A673 (cell line): ENCODE data around the gene EVI2A. TPM values are rescaled to one million over a fixed set of nuclear protein-coding genes. Genes with fewer than 3 reads are reported as not detected.

Experiments
- BruUV-seq: library from RNA; stranded (reverse); fragments of 400-500 nt; replicated peaks from 2 replicates; lab custom pipeline; 2021; lab: Mats Ljungman, UMichigan
- CTCF ChIA-PET: fragments of 300-600 bp; sonication (Branson Sonifier 250); formaldehyde crosslinking; loops from one replicate; lab custom pipeline; 2022; ENCODE audit warnings: antibody characterized with exemption; lab: Charles Lee
- POLR2A ChIA-PET: fragments of 300-600 bp; sonication (Branson Sonifier 250); formaldehyde crosslinking; loops from one replicate; lab custom pipeline; 2022; ENCODE audit warnings: antibody characterized with exemption; ENCODE audit not compliant: low non-redundant PET; lab: Charles Lee
- DNase-seq: peaks from one replicate; pipeline ENCODE4 v3.0.0-alpha.2; 2015; ENCODE audit warnings: low spot score
- H3K27ac ChIP-seq: fragments of 200-600 bp; sonication (generic); 2 replicates; pipeline ENCODE4 v1.5.1; 2016; ENCODE audit warnings: mixed run types, low read depth, mild to moderate bottlenecking, mixed read lengths, antibody characterized with exemption, low read length; ENCODE audit not compliant: poor library complexity, severe bottlenecking
- H3K27me3 ChIP-seq: fragments of 200-600 bp; sonication (generic); replicated peaks from 2 replicates; pipeline ENCODE4 v1.6.1; 2017; ENCODE audit warnings: mixed run types, low read depth, mild to moderate bottlenecking, mixed read lengths, antibody characterized with exemption, low read length; ENCODE audit not compliant: insufficient read depth, poor library complexity
- H3K36me3 ChIP-seq: fragments of 200-600 bp; sonication (generic); 2 replicates; pipeline ENCODE4 v1.6.1; 2016; ENCODE audit warnings: mixed run types, mild to moderate bottlenecking, mixed read lengths, antibody characterized with exemption, low read length; ENCODE audit not compliant: insufficient read depth, poor library complexity, severe bottlenecking
- H3K4me1 ChIP-seq: fragments of 200-600 bp; sonication (generic); 2 replicates; pipeline ENCODE4 v1.6.1; 2017; ENCODE audit warnings: mixed run types, mild to moderate bottlenecking, mixed read lengths, antibody characterized with exemption, low read length; ENCODE audit not compliant: insufficient read depth, poor library complexity, severe bottlenecking
- H3K4me3 ChIP-seq: fragments of 200-600 bp; sonication (generic); 2 replicates; pipeline ENCODE4 v1.5.1; 2016; ENCODE audit warnings: low read depth, mixed run types, mild to moderate bottlenecking, mixed read lengths, low read length; ENCODE audit not compliant: poor library complexity, severe bottlenecking
- H3K9me3 ChIP-seq: fragments of 200-600 bp; sonication (generic); 2 replicates; pipeline ENCODE4 v1.6.1; 2016; ENCODE audit warnings: mixed run types, low read depth, mild to moderate bottlenecking, mixed read lengths, antibody characterized with exemption, low read length; ENCODE audit not compliant: poor library complexity, severe bottlenecking
- EZH2 ChIP-seq: fragments of 200-600 bp; sonication (generic); IDR thresholded peaks from 2 replicates; pipeline ENCODE4 v1.6.1; 2017; ENCODE audit warnings: borderline replicate concordance, low read depth, mild to moderate bottlenecking, mixed read lengths, antibody characterized with exemption, low read length; ENCODE audit not compliant: poor library complexity, severe bottlenecking
- intact Hi-C: fragments of 100-400 bp; cut with micrococcal nuclease; formaldehyde crosslinking; loops from one replicate; pipeline ENCODE4 v1.10.0; 2022; ENCODE audit not compliant: unreplicated experiment
- total RNA-seq: library from RNA; stranded (reverse); gene quantifications from 2 replicates; pipeline ENCODE4 v1.2.3, GENCODE V29; 2021
- TF ChIP-seq, protein P1 (sequence below): fragments of 300-800, 200-600 bp; sonication (generic); conservative IDR thresholded peaks from 2 replicates; pipeline ENCODE4 v1.5.1; 2017; ENCODE audit warnings: low read depth, mild to moderate bottlenecking, antibody characterized with exemption, low read length, moderate library complexity, mixed read lengths

EVI2A gene
- total RNA-seq, 1 experiment from 2014 or later, result not detected

DNA sequence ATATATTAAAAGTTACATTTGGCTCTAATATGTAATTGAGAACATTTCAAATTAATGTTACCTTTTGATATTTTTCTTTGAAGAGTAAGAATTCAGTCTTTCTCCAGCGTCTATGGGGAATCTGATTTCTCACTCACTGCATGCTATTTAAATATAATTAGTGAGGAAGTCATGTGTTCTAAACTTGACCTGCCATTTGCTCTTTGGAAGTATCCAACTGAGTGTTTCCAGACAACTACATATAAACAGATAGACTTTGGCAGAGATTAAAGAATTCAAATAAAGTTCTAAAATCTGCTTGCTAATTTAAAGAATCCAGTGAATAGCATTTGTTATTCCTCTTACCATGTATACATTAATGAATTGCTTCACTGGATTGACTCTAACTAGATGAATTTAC is 47.9 kb downstream of the EVI2A start:
- intact Hi-C loops, result no loop called here
- CTCF ChIA-PET, result no interaction called here
- peaks cover 6% of the 10 kb centered on the region for H3K4me1 ChIP-seq
- POLR2A ChIA-PET, result no interaction called here
- TF ChIP-seq, protein P1, sequence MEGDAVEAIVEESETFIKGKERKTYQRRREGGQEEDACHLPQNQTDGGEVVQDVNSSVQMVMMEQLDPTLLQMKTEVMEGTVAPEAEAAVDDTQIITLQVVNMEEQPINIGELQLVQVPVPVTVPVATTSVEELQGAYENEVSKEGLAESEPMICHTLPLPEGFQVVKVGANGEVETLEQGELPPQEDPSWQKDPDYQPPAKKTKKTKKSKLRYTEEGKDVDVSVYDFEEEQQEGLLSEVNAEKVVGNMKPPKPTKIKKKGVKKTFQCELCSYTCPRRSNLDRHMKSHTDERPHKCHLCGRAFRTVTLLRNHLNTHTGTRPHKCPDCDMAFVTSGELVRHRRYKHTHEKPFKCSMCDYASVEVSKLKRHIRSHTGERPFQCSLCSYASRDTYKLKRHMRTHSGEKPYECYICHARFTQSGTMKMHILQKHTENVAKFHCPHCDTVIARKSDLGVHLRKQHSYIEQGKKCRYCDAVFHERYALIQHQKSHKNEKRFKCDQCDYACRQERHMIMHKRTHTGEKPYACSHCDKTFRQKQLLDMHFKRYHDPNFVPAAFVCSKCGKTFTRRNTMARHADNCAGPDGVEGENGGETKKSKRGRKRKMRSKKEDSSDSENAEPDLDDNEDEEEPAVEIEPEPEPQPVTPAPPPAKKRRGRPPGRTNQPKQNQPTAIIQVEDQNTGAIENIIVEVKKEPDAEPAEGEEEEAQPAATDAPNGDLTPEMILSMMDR, result no peak
- H3K27me3 ChIP-seq, result no peaks in the 10 kb centered on the region
- BruUV-seq, result no TSS peak
- peak overlapping the region; percentile 48 for H3K27ac ChIP-seq
- no peaks in the 10 kb centered on the region for H3K36me3 ChIP-seq
- no peaks in the 10 kb centered on the region for H3K9me3 ChIP-seq
- DNase-seq, result peak; percentile 8
- H3K4me3 ChIP-seq, result no peak overlapping the region

DNA sequence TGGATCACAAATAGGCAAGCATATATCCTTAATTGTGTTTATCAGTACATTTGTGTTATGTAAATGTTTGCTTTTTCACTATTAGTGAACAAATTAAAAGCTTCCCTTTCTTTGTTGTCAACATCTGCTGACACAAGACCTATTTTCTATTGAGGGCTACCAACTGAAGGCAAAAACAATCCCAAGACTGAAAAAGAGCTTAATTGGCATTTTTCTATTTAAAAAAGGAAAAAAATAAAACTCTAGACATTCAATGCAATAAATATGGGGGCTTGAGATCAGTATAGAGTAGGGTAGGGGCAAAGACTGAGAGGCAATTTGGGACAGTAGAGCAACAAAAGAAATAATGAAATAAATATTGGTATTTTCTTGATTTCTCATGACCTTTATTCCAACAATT is 48.6 kb downstream of the EVI2A start:
- intact Hi-C loops, result no loop called here
- POLR2A ChIA-PET, result no interaction called here

GRCh38 chr17:31272236-31272635 is 49.2 kb downstream of the EVI2A start:
- Histone ChIP-seq H3K27me3 (no peaks in the 10 kb centered on the region), H3K4me3 (no peak overlapping the region), H3K4me1 (peaks cover 6% of the 10 kb centered on the region), H3K9me3 (no peaks in the 10 kb centered on the region), H3K27ac (no peak overlapping the region), H3K36me3 (no peaks in the 10 kb centered on the region)
- DNase-seq, result no peak
- TF ChIP-seq, protein P1, result no peak
- TF ChIP-seq EZH2, result no peak
- intact Hi-C loops, result no loop called here
- CTCF ChIA-PET, result no interaction called here
- POLR2A ChIA-PET, result no interaction called here
- BruUV-seq, result no TSS peak

More for the DNA sequence above, 48.6 kb downstream of the EVI2A start:
- TF ChIP-seq, protein P1, result no peak
- Histone ChIP-seq H3K36me3 (no peaks in the 10 kb centered on the region), H3K27me3 (no peaks in the 10 kb centered on the region), H3K4me3 (no peak overlapping the region), H3K4me1 (peaks cover 6% of the 10 kb centered on the region), H3K27ac (no peak overlapping the region), H3K9me3 (no peaks in the 10 kb centered on the region)
- CTCF ChIA-PET, result no interaction called here
- no TSS peak for BruUV-seq
- no peak for DNase-seq
